Mesenteric fat pad (tissue), 1 donor: ENCODE results near the gene FOXO4. TPM values are rescaled to one million over a fixed set of nuclear protein-coding genes. Genes with fewer than 3 reads are reported as not detected.

Experiments used
- DNase-seq: peaks from one replicate; pipeline ENCODE4 v3.0.0-alpha.2; 2020; ENCODE audit warnings: low spot score
- total RNA-seq: library from RNA; stranded (reverse); fragmentation: NEBNext Ultra II Directional; extraction: Animal tissue kit (Norgen Biotek cat#: 25700); gene quantifications from one replicate; pipeline ENCODE4 v1.2.1, GENCODE V29; 2021
- donor health status: DM: yes; HTN: yes; CAD: no.

FOXO4 gene
- total RNA-seq, 1 donor from 2014 or later: 24.7 TPM

DNA sequence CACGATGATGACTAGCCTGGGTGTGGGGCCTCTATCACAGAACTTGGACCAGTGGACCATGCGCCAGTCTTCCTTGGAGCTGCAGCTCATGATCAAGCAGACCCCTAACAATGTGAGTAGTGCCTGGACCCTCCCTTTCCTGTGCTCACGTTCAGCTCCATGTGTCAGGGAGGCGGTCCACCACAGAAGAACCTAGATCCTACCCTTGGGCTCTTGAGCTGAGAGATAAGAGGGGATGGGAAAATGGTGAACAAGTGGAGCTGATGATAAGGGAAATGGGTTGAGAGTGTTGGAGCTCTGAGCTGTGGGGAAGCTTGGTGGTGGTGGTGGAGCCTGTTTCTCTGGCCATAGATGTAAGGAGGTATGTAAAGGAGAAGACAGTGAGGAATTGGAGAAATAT is 35.9 kb downstream of the FOXO4 start:
- DNase-seq: no peak

GRCh38 chrX:71140440-71140839 is 44.8 kb downstream of the FOXO4 start:
- DNase-seq: no peak

- no peak for DNase-seq
Observed at GRCh38 chrX:71143508-71143907, 47.9 kb downstream of the FOXO4 start.

- DNase-seq: no peak
Observed at GRCh38 chrX:71144651-71145050, 49.0 kb downstream of the FOXO4 start, which contains the start of gene NLGN3. Gene NLGN3 (plus strand): TSS chrX:71144841. CDS start chrX:71147750, 2,909 bp downstream.

GRCh38 chrX:71147496-71148277 is 52.0 kb downstream of the FOXO4 start:
- no peak for DNase-seq

GRCh38 chrX:71148278-71148663 is 52.6 kb downstream of the FOXO4 start:
- no peak for DNase-seq

DNA sequence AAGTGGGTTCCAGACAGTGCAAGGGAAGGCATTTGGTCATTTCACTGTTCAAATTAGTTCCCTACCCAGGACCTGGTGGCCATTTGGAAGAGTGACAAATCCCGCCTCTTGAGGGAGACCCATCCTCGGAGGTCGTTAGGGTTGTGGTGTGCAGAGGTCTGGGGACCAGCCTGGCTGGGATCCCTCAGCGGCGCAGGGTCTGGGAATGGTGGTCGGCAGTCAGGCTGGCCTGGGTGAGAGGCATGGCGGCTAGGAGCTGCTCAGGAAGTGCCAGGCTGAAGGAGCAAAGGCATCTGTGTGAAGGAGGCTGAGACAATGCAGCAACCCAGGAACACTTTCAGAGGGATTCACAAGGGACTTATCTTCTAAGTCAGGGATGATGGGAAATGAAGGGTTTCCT is 55.7 kb downstream of the FOXO4 start:
- no peak for DNase-seq

Other genes starting within 250 kb of the FOXO4 start
- not detected for gene TEX11, start 187.1 kb upstream of the FOXO4 start, total RNA-seq
- gene SLC7A3, start 164.8 kb upstream of the FOXO4 start, total RNA-seq: not detected
- 53.6 TPM for gene SNX12, start 27.5 kb upstream of the FOXO4 start, total RNA-seq
- 2.2 TPM for gene CXorf65, start 10.9 kb downstream of the FOXO4 start, total RNA-seq
- gene IL2RG, start 15.7 kb downstream of the FOXO4 start, total RNA-seq: 5.8 TPM
- 46.7 TPM for gene MED12, start 22.7 kb downstream of the FOXO4 start, total RNA-seq
- gene NLGN3, start 49.0 kb downstream of the FOXO4 start, total RNA-seq: 0.48 TPM
- not detected for gene GJB1, start 127.4 kb downstream of the FOXO4 start, total RNA-seq
- gene ZMYM3, start 158.3 kb downstream of the FOXO4 start, total RNA-seq: 11.8 TPM
- 168 TPM for gene NONO, start 187.8 kb downstream of the FOXO4 start, total RNA-seq
- 0.84 TPM for gene ITGB1BP2, start 205.9 kb downstream of the FOXO4 start, total RNA-seq